22Rv1 (cell line): ENCODE results near the gene CDC42EP3.

Experiments
- ZFX ChIP-seq: fragments of 450-650 bp; IDR thresholded peaks from 2 replicates; pipeline ENCODE4 v1.6.1; 2017; ENCODE audit warnings: antibody characterized with exemption, borderline replicate concordance
- TF ChIP-seq, protein P1 (sequence below): fragments of 450-650 bp; IDR thresholded peaks from 2 replicates; pipeline ENCODE4 v1.5.1; 2017; ENCODE audit warnings: mild to moderate bottlenecking

DNA sequence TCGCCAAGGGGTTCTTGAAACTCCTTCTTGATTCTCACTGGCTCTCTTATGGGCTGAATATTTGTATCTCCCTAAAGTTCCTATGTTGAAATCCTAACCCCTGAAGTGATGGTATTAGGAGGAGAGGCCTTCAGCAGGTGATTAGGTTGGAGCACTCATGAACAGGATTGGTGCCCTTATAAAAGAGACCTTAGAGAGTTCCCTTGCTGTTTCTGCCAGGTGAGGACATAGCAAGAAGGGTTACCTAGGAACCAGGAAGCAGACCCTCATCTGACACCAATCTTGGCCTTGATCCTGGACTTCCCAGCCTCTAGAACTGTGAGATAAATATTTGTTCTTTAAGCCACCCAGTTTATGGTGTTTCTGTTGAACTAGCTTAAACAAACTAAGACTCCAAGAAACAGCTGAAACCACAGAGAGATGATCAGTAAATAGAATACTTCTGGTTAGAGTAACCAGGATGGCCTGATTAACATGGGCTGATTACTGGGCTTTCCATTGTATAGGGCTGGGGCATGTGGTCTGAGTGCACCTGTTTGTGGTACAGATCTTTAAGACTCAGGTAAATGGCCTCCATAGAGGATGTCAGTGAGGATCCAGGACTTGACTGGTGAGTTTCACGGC, 7.7 kb upstream of the CDC42EP3 start:
- TF ChIP-seq, protein P1, sequence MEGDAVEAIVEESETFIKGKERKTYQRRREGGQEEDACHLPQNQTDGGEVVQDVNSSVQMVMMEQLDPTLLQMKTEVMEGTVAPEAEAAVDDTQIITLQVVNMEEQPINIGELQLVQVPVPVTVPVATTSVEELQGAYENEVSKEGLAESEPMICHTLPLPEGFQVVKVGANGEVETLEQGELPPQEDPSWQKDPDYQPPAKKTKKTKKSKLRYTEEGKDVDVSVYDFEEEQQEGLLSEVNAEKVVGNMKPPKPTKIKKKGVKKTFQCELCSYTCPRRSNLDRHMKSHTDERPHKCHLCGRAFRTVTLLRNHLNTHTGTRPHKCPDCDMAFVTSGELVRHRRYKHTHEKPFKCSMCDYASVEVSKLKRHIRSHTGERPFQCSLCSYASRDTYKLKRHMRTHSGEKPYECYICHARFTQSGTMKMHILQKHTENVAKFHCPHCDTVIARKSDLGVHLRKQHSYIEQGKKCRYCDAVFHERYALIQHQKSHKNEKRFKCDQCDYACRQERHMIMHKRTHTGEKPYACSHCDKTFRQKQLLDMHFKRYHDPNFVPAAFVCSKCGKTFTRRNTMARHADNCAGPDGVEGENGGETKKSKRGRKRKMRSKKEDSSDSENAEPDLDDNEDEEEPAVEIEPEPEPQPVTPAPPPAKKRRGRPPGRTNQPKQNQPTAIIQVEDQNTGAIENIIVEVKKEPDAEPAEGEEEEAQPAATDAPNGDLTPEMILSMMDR, result no peak
- no peak for TF ChIP-seq ZFX
